ENCODE measurements around the gene ARHGAP26.

Gene ARHGAP26

GRCh38 chr5:142769251-142769792, 855 bp upstream of the ARHGAP26 start:
- H3K4me3 ChIP-seq (ENCODE audit: insufficient read depth, low read depth, low read length) = peak overlapping the region; percentile 89
- H3K4me1 ChIP-seq (ENCODE audit: control insufficient read depth, insufficient read depth, low read length) = peaks cover 5% of the 10 kb centered on the region
- no peak overlapping the region for H3K27ac ChIP-seq (ENCODE audit: insufficient read depth, low read depth, low read length, poor library complexity, severe bottlenecking)
- no peaks in the 10 kb centered on the region for H3K36me3 ChIP-seq (ENCODE audit: control insufficient read depth, insufficient read depth, low read length)
- peaks cover 38% of the 10 kb centered on the region for H3K27me3 ChIP-seq (ENCODE audit: control insufficient read depth, insufficient read depth, low read length, poor library complexity, severe bottlenecking)
- no peaks in the 10 kb centered on the region for H3K9me3 ChIP-seq (ENCODE audit: control insufficient read depth, low read length)
- WGBS, 2 experiments = 21% methylated on average over 14 to 15 of the region's 15 CpGs

GRCh38 chr5:142770650-142771609, 753 bp downstream of the ARHGAP26 start:
- peaks cover 38% of the 10 kb centered on the region for H3K27me3 ChIP-seq (ENCODE audit: control insufficient read depth, insufficient read depth, low read length, poor library complexity, severe bottlenecking)
- WGBS, 2 experiments = 0 to 1% methylated on average over 85 to 86 of the region's 86 CpGs
- H3K36me3 ChIP-seq (ENCODE audit: control insufficient read depth, insufficient read depth, low read length) = no peaks in the 10 kb centered on the region
- peak overlapping the region; percentile 89 for H3K4me3 ChIP-seq (ENCODE audit: insufficient read depth, low read depth, low read length)
- H3K4me1 ChIP-seq (ENCODE audit: control insufficient read depth, insufficient read depth, low read length) = peaks cover 5% of the 10 kb centered on the region
- no peaks in the 10 kb centered on the region for H3K9me3 ChIP-seq (ENCODE audit: control insufficient read depth, low read length)
- H3K27ac ChIP-seq (ENCODE audit: insufficient read depth, low read depth, low read length, poor library complexity, severe bottlenecking) = peak overlapping the region; percentile 45

- Histone ChIP-seq H3K36me3 (ENCODE audit: control insufficient read depth, insufficient read depth, low read length) (no peaks in the 10 kb centered on the region), H3K4me1 (ENCODE audit: control insufficient read depth, insufficient read depth, low read length) (peaks cover 5% of the 10 kb centered on the region), H3K27ac (ENCODE audit: insufficient read depth, low read depth, low read length, poor library complexity, severe bottlenecking) (no peak overlapping the region), H3K9me3 (ENCODE audit: control insufficient read depth, low read length) (no peaks in the 10 kb centered on the region), H3K27me3 (ENCODE audit: control insufficient read depth, insufficient read depth, low read length, poor library complexity, severe bottlenecking) (peaks cover 38% of the 10 kb centered on the region), H3K4me3 (ENCODE audit: insufficient read depth, low read depth, low read length) (peak overlapping the region; percentile 89)
- WGBS, 2 experiments = 39 to 41% methylated on average over 4 to 5 of the region's 5 CpGs
Observed at GRCh38 chr5:142771666-142772065, 1.5 kb downstream of the ARHGAP26 start.

GRCh38 chr5:142772446-142773293, 2.5 kb downstream of the ARHGAP26 start:
- Histone ChIP-seq H3K36me3 (ENCODE audit: control insufficient read depth, insufficient read depth, low read length) (no peaks in the 10 kb centered on the region), H3K4me1 (ENCODE audit: control insufficient read depth, insufficient read depth, low read length) (peaks cover 5% of the 10 kb centered on the region), H3K4me3 (ENCODE audit: insufficient read depth, low read depth, low read length) (no peak overlapping the region), H3K27me3 (ENCODE audit: control insufficient read depth, insufficient read depth, low read length, poor library complexity, severe bottlenecking) (peaks cover 38% of the 10 kb centered on the region), H3K27ac (ENCODE audit: insufficient read depth, low read depth, low read length, poor library complexity, severe bottlenecking) (no peak overlapping the region), H3K9me3 (ENCODE audit: control insufficient read depth, low read length) (no peaks in the 10 kb centered on the region)
- 89 to 90% methylated on average over 3 to 5 of the region's 6 CpGs for WGBS, 2 experiments

- no peaks in the 10 kb centered on the region for H3K36me3 ChIP-seq (ENCODE audit: control insufficient read depth, insufficient read depth, low read length)
- 93 to 94% methylated on average over 2 of the region's 2 CpGs for WGBS, 2 experiments
- no peaks in the 10 kb centered on the region for H3K9me3 ChIP-seq (ENCODE audit: control insufficient read depth, low read length)
- no peak overlapping the region for H3K27ac ChIP-seq (ENCODE audit: insufficient read depth, low read depth, low read length, poor library complexity, severe bottlenecking)
- peaks cover 5% of the 10 kb centered on the region for H3K4me1 ChIP-seq (ENCODE audit: control insufficient read depth, insufficient read depth, low read length)
- H3K27me3 ChIP-seq (ENCODE audit: control insufficient read depth, insufficient read depth, low read length, poor library complexity, severe bottlenecking) = peaks cover 9% of the 10 kb centered on the region
- H3K4me3 ChIP-seq (ENCODE audit: insufficient read depth, low read depth, low read length) = no peak overlapping the region
Observed at GRCh38 chr5:142777099-142777498, 6.9 kb downstream of the ARHGAP26 start.

GRCh38 chr5:142777850-142778249, 7.7 kb downstream of the ARHGAP26 start:
- H3K36me3 ChIP-seq (ENCODE audit: control insufficient read depth, insufficient read depth, low read length) = no peaks in the 10 kb centered on the region
- H3K9me3 ChIP-seq (ENCODE audit: control insufficient read depth, low read length) = no peaks in the 10 kb centered on the region
- H3K27ac ChIP-seq (ENCODE audit: insufficient read depth, low read depth, low read length, poor library complexity, severe bottlenecking) = no peak overlapping the region
- WGBS, 2 experiments = 94 to 95% methylated on average over 3 of the region's 3 CpGs
- peaks cover 2% of the 10 kb centered on the region for H3K27me3 ChIP-seq (ENCODE audit: control insufficient read depth, insufficient read depth, low read length, poor library complexity, severe bottlenecking)
- H3K4me1 ChIP-seq (ENCODE audit: control insufficient read depth, insufficient read depth, low read length) = peaks cover 7% of the 10 kb centered on the region
- H3K4me3 ChIP-seq (ENCODE audit: insufficient read depth, low read depth, low read length) = no peak overlapping the region

- 91 to 93% methylated on average over 4 of the region's 4 CpGs for WGBS, 2 experiments
Observed at GRCh38 chr5:142779163-142779840, 9.1 kb downstream of the ARHGAP26 start.

GRCh38 chr5:142780871-142781270, 10.7 kb downstream of the ARHGAP26 start:
- no peaks in the 10 kb centered on the region for H3K36me3 ChIP-seq (ENCODE audit: control insufficient read depth, insufficient read depth, low read length)
- no peak overlapping the region for H3K27ac ChIP-seq (ENCODE audit: insufficient read depth, low read depth, low read length, poor library complexity, severe bottlenecking)
- WGBS, 2 experiments = 30 to 43% methylated on average over 2 of the region's 2 CpGs
- H3K4me1 ChIP-seq (ENCODE audit: control insufficient read depth, insufficient read depth, low read length) = peaks cover 21% of the 10 kb centered on the region
- H3K27me3 ChIP-seq (ENCODE audit: control insufficient read depth, insufficient read depth, low read length, poor library complexity, severe bottlenecking) = no peaks in the 10 kb centered on the region
- H3K4me3 ChIP-seq (ENCODE audit: insufficient read depth, low read depth, low read length) = no peak overlapping the region
- no peaks in the 10 kb centered on the region for H3K9me3 ChIP-seq (ENCODE audit: control insufficient read depth, low read length)

More at GRCh38 chr5:142779163-142779840, 9.1 kb downstream of the ARHGAP26 start:
- Histone ChIP-seq H3K9me3 (ENCODE audit: control insufficient read depth, low read length) (no peaks in the 10 kb centered on the region), H3K27me3 (ENCODE audit: control insufficient read depth, insufficient read depth, low read length, poor library complexity, severe bottlenecking) (no peaks in the 10 kb centered on the region), H3K4me3 (ENCODE audit: insufficient read depth, low read depth, low read length) (no peak overlapping the region), H3K36me3 (ENCODE audit: control insufficient read depth, insufficient read depth, low read length) (no peaks in the 10 kb centered on the region), H3K4me1 (ENCODE audit: control insufficient read depth, insufficient read depth, low read length) (peaks cover 21% of the 10 kb centered on the region), H3K27ac (ENCODE audit: insufficient read depth, low read depth, low read length, poor library complexity, severe bottlenecking) (no peak overlapping the region)

- no peaks in the 10 kb centered on the region for H3K9me3 ChIP-seq (ENCODE audit: control insufficient read depth, low read length)
- no peaks in the 10 kb centered on the region for H3K27me3 ChIP-seq (ENCODE audit: control insufficient read depth, insufficient read depth, low read length, poor library complexity, severe bottlenecking)
- no peak overlapping the region for H3K4me3 ChIP-seq (ENCODE audit: insufficient read depth, low read depth, low read length)
- no peak overlapping the region for H3K27ac ChIP-seq (ENCODE audit: insufficient read depth, low read depth, low read length, poor library complexity, severe bottlenecking)
- no peaks in the 10 kb centered on the region for H3K36me3 ChIP-seq (ENCODE audit: control insufficient read depth, insufficient read depth, low read length)
- 85 to 87% methylated on average over 8 of the region's 8 CpGs for WGBS, 2 experiments
- H3K4me1 ChIP-seq (ENCODE audit: control insufficient read depth, insufficient read depth, low read length) = peaks cover 21% of the 10 kb centered on the region
Observed at GRCh38 chr5:142782976-142783530, 12.9 kb downstream of the ARHGAP26 start.
